Lung (tissue), 12 donors: Measurements from ENCODE around the gene CCR3. TPM values are rescaled to one million over a fixed set of nuclear protein-coding genes. Genes with fewer than 3 reads are reported as not detected.
A peak's percentile ranks its signal among the peaks of the same experiment; 100 is the strongest.

Source experiments
- ATAC-seq: fragments of 200-7000 bp; cut with Tn5 transposase; one replicate; pipeline ENCODE4 v1.9.1; 2020; ENCODE audit warnings: moderate number of reproducible peaks; ENCODE audit not compliant: insufficient read depth, low FRiP score
- DNase-seq, 3 donors: peaks; one replicate each; pipeline ENCODE4 v3.0.0-alpha.2; 2013 to 2017
- H3K27ac ChIP-seq, 2 donors: one replicate each; pipeline ENCODE4 v1.5.1; 2013; ENCODE audit warnings: mild to moderate bottlenecking in 2 of 2, moderate library complexity in 2 of 2, control low read depth in 1 of 2, inconsistent platforms in 1 of 2, low read depth in 1 of 2, low read length in 1 of 2
- H3K27me3 ChIP-seq, 3 donors: one replicate each; pipeline ENCODE4 v1.5.1; 2013; ENCODE audit warnings: low read length in 2 of 3; ENCODE audit not compliant: control insufficient read depth in 3 of 3, insufficient read depth in 3 of 3
- H3K36me3 ChIP-seq, 4 donors: one replicate each; pipeline ENCODE4 v1.5.1; 2013; ENCODE audit warnings: low read length in 4 of 4, mild to moderate bottlenecking in 1 of 4, moderate library complexity in 1 of 4; ENCODE audit not compliant: control insufficient read depth in 4 of 4, insufficient read depth in 4 of 4
- H3K4me1 ChIP-seq, 5 donors: one replicate each; pipeline ENCODE4 v1.5.1; 2013; ENCODE audit warnings: low read length in 5 of 5, mild to moderate bottlenecking in 2 of 5, moderate library complexity in 1 of 5; ENCODE audit not compliant: control insufficient read depth in 5 of 5, insufficient read depth in 5 of 5
- H3K4me3 ChIP-seq: one replicate; pipeline ENCODE4 v1.5.1; 2013; ENCODE audit warnings: mild to moderate bottlenecking, control low read depth, moderate library complexity
- H3K9ac ChIP-seq, 2 donors: one replicate each; pipeline ENCODE4 v1.5.1; 2013; ENCODE audit warnings: low read length in 2 of 2, control low read depth in 1 of 2; ENCODE audit not compliant: insufficient read depth in 1 of 2
- H3K9me3 ChIP-seq, 4 donors: one replicate each; pipeline ENCODE4 v1.5.1; 2013; ENCODE audit warnings: low read length in 3 of 4, mild to moderate bottlenecking in 1 of 4, moderate library complexity in 1 of 4; ENCODE audit not compliant: control insufficient read depth in 4 of 4, insufficient read depth in 3 of 4
- WGBS, 2 donors: extraction: QIAGEN DNeasy Blood & Tissue Kit; methylation state at CpG; one replicate each; pipeline ENCODE4 v1.1.7; 2013; 5-methylcytosine and 5-hydroxymethylcytosine counted together
- polyA plus RNA-seq, 2 donors: library from polyadenylated mRNA; stranded (reverse); fragments of 200-250 nt; gene quantifications; one replicate each; pipeline ENCODE4 v1.2.1, GENCODE V29; 2013
- total RNA-seq, 2 donors: library from RNA; depleted of rRNA in 1 of 2; stranded (reverse); fragments of >200 nt in 1 of 2; gene quantifications; one replicate each; pipeline ENCODE4 v1.2.1, GENCODE V29; 2014 to 2021
- TF ChIP-seq, protein P1 (sequence below): IDR thresholded peaks from 2 replicates; pipeline ENCODE4 v1.5.1; 2012; ENCODE audit warnings: mild to moderate bottlenecking; ENCODE audit errors: control extremely low read depth, extremely low read depth
- donor health status: control.
- donor health status: control.
- donor health status: Bipolar disorder and iron deficiency.
- donor health status: healthy.
- donor health status: DM: yes; HTN: yes; CAD: no.

Gene CCR3
- total and polyA plus RNA-seq, 4 donors, result 0.15 to 0.88 (median 0.31) TPM; not detected in 1

DNA sequence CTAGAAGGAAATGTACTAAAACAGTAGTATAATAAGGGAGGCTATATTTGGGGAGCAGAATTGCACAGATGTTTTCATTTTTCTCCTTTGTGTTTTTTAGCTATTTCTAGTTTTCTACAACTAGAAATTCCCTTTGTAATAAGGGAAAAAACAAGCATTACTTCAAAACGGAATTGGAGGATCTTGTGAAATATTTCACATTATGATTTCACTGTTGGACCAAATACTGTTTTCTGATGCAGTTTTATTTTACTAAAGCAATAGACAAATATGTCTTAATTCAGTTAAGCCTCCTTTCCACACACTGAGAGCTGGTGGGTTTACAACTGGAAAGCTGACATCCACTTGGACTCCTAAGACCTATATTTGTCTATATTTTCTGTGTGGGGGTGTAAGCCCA, 41.5 kb upstream of the CCR3 start:
- Histone ChIP-seq H3K9me3 (peaks cover 0 to 4% (median 0%) of the 10 kb centered on the region in 4 donors), H3K4me3 (no peak overlapping the region), H3K36me3 (peaks cover 0 to 10% (median 0%) of the 10 kb centered on the region in 4 donors), H3K9ac (peak overlapping the region in 1 of 2 donors; percentile 11), H3K4me1 (peaks cover 0 to 2% (median 0%) of the 10 kb centered on the region in 5 donors), H3K27me3 (no peaks in the 10 kb centered on the region), H3K27ac (no peak overlapping the region)
- no peak for DNase-seq
- TF ChIP-seq, protein P1, sequence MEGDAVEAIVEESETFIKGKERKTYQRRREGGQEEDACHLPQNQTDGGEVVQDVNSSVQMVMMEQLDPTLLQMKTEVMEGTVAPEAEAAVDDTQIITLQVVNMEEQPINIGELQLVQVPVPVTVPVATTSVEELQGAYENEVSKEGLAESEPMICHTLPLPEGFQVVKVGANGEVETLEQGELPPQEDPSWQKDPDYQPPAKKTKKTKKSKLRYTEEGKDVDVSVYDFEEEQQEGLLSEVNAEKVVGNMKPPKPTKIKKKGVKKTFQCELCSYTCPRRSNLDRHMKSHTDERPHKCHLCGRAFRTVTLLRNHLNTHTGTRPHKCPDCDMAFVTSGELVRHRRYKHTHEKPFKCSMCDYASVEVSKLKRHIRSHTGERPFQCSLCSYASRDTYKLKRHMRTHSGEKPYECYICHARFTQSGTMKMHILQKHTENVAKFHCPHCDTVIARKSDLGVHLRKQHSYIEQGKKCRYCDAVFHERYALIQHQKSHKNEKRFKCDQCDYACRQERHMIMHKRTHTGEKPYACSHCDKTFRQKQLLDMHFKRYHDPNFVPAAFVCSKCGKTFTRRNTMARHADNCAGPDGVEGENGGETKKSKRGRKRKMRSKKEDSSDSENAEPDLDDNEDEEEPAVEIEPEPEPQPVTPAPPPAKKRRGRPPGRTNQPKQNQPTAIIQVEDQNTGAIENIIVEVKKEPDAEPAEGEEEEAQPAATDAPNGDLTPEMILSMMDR, result no peak
- 52 to 54% methylated on average over 1 of the region's 1 CpG for WGBS, 2 donors
- ATAC-seq, result no peak

DNA sequence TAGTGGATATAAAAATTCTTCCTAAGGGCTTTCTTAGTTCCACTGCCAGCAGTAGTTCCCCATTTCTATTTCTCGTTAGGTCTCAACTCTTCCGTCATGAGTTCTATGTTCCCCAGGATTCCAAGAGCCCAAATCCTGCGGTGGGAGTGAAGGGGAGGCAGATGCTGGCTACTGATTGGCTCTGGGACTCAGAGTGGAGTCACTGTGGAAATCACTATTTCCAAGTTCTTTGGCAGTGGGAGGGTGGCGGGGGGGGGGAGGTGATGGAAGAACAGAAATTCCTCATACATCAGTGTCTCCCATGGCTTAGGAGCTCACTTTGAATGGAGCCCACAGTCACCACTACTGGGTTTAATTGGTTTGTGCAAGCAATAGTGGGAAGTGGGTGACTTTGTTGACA, 39.7 kb upstream of the CCR3 start:
- Histone ChIP-seq H3K9ac (no peak overlapping the region), H3K27ac (no peak overlapping the region), H3K36me3 (peaks cover 0 to 10% (median 0%) of the 10 kb centered on the region in 4 donors), H3K4me3 (no peak overlapping the region), H3K9me3 (no peaks in the 10 kb centered on the region), H3K27me3 (no peaks in the 10 kb centered on the region), H3K4me1 (peaks cover 0 to 15% (median 4%) of the 10 kb centered on the region in 5 donors)
- TF ChIP-seq, protein P1, result no peak
- DNase-seq (no peak), ATAC-seq (no peak)
- 70 to 84% methylated on average over 4 of the region's 4 CpGs for WGBS, 2 donors

- Histone ChIP-seq H3K27me3 (no peaks in the 10 kb centered on the region), H3K36me3 (peaks cover 0 to 10% (median 0%) of the 10 kb centered on the region in 4 donors), H3K4me1 (peaks cover 0 to 23% (median 4%) of the 10 kb centered on the region in 5 donors), H3K9ac (no peak overlapping the region), H3K9me3 (no peaks in the 10 kb centered on the region), H3K27ac (no peak overlapping the region), H3K4me3 (no peak overlapping the region)
- WGBS, 2 donors, result 95% methylated on average over 12 of the region's 12 CpGs
- TF ChIP-seq, protein P1, result no peak
- no peak for DNase-seq
- ATAC-seq, result no peak
Measured at GRCh38 chr3:46203681-46204080, 38.6 kb upstream of the CCR3 start.

DNA sequence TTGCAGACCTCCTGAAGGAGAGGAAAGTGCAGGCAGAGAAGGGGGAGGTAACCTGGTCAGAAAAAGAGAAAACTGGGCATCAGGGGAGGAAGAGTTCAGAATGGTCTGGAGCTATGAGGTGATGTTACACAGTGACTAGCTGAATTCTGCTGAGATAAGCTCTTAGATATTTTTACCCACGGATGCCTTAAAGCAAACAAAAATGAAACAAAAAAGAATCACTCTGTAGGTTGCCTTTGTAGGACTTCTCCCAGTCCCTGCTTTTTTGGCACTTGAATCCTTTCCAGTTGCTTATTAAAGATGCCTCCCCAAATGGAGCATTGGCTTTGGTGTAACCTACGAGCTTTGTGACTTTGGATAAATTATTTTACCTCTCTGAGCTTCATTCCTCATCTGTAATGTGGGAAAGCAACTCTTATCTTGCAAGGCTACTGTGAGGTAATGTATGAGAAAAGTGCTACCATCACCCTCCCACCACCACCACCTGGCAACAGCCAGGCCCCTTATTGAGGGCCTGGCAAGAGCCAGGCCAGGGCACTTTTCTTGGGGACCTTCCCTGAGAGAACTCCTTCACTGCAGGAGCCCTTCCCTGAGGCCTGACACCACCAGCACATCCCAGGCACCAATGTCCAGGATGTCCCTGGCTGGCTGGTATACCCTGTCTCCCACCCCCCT, 36.8 kb upstream of the CCR3 start:
- no peaks in the 10 kb centered on the region for H3K27me3 ChIP-seq
- no peak overlapping the region for H3K4me3 ChIP-seq
- H3K9ac ChIP-seq, result no peak overlapping the region
- no peak overlapping the region for H3K27ac ChIP-seq
- H3K36me3 ChIP-seq, result peaks cover 0 to 10% (median 0%) of the 10 kb centered on the region in 4 donors
- peaks cover 0 to 23% (median 4%) of the 10 kb centered on the region in 5 donors for H3K4me1 ChIP-seq
- no peak for ATAC-seq
- TF ChIP-seq, protein P1, result no peak
- no peak for DNase-seq
- 60 to 84% methylated on average over 2 of the region's 2 CpGs for WGBS, 2 donors
- no peaks in the 10 kb centered on the region for H3K9me3 ChIP-seq
